Left colon (tissue), 2 donors: ENCODE measurements around the gene NQO2. TPM values are rescaled to one million over a fixed set of nuclear protein-coding genes. Genes with fewer than 3 reads are reported as not detected.
"Not testable (repeated sequence)": the region's sequence is repeated elsewhere in the genome, so short reads cannot be mapped to it uniquely, and the experiment has no call there.

Source experiments
- ATAC-seq: fragments of 200-7000 bp; cut with Tn5 transposase; one replicate; pipeline ENCODE4 v1.9.1; 2020; ENCODE audit warnings: mild to moderate bottlenecking, moderate library complexity
- DNase-seq, 2 donors: peaks; one replicate each; pipeline ENCODE4 v3.0.0-alpha.2; 2020
- intact Hi-C, 2 donors: fragments of 100-400 bp; cut with DNase I in 1 of 2; cut with micrococcal nuclease in 1 of 2; formaldehyde crosslinking; loops; one replicate each; pipeline versions ENCODE4 v1.11.2 to v1.14.0; 2022; cut with DNase I, micrococcal nuclease
- total RNA-seq, 2 donors: library from RNA; stranded (reverse); fragmentation: NEBNext Ultra II Directional; extraction: Animal tissue kit (Norgen Biotek cat#: 25700); gene quantifications; one replicate each; pipeline ENCODE4 v1.2.1, GENCODE V29; 2021
- donor health status: DM: no; HTN: no; CAD: no.
- donor health status: DM: yes; HTN: yes; CAD: no.

The NQO2 gene
- total RNA-seq, 2 donors from 2014 or later, result 10.0 to 12.2 TPM

- ATAC-seq (no peak), DNase-seq (no peak)
- intact Hi-C loops, result no loop called here
Measured at GRCh38 chr6:3005874-3006273, 6.2 kb downstream of the NQO2 start.

GRCh38 chr6:3006476-3006875 is 6.8 kb downstream of the NQO2 start:
- ATAC-seq (no peak), DNase-seq (no peak)
- intact Hi-C loops, result no loop called here

DNA sequence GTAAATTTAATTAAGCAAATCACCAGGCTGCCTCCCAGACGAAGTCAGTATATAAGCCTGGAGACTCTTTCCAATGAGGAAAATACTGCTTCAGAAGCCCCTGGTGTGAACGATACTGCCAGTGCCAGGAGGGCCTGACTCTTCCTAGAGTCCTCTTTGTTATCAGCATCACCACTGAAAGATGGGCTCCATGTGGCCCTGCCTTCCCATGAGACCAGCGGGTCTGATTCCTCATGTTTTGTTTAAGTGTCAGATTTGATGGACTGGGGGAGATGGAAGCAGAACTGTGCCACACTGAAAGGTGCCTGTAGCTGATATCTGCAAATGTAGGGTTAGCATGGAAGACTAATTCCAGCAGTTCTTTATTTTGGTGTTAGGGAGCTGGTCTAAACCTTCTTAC is 7.9 kb downstream of the NQO2 start:
- ATAC-seq (no peak), DNase-seq (no peak)
- intact Hi-C loops, result no loop called here

DNA sequence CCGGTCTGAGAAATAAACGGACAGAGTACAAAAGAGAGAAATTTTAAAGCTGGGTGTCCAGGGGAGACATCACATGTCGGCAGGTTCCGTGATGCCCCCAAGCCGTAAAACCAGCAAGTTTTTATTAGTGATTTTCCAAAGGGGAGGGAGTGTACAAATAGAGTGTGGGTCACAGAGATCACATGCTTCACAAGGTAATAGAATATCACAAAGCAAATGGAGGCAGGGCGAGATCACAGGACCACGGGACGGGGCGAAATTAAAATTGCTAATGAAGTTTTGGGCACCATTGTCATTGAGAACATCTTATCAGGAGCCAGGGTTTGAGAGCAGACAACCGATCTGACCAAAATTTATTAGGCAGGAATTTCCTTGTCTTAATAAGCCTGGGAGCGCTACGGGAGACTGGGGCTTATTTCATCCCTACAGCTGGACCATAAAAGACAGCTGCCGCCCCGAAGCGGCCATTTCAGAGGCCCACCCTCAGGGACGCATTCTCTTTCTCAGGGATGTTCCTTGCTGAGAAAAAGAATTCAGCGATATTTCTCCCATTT is 9.1 kb downstream of the NQO2 start:
- intact Hi-C loops, ATAC-seq, DNase-seq: not testable (repeated sequence)

GRCh38 chr6:3009930-3010329 is 10.2 kb downstream of the NQO2 start:
- DNase-seq (no peak), ATAC-seq (peak; percentile 83)
- intact Hi-C loops, result loop anchor here in 1 of 2 donors (5.0 kb wide), 1 partner anchor 37 kb away; no protein-coding TSS in a partner anchor

DNA sequence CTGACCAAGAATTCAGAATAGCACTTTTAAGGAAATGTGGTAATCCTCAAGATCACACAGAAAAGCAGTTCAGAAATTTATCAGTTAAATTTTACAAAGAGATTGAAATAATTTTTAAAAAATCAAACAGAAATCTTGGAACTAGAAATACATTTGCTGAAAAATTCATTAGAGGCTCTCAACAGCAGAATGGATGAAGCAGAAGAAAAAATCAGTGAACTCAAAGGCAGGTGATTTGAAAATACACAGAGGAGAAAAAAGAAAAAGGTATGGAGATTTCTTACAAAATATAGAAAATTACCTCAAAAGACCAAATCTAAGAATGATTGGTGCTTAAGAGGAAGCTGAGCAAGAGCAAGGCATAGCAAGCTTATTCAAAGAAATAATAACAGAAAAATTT is 11.5 kb downstream of the NQO2 start:
- intact Hi-C loops, result loop anchor here in 1 of 2 donors (5.0 kb wide), 1 partner anchor 36 kb away; no protein-coding TSS in a partner anchor
- no peak for DNase-seq
- ATAC-seq, result no peak

- DNase-seq (no peak), ATAC-seq (no peak)
- intact Hi-C loops, result loop anchor here in 1 of 2 donors (5.0 kb wide), 1 partner anchor 36 kb away; no protein-coding TSS in a partner anchor
Measured at GRCh38 chr6:3011592-3011991, 11.9 kb downstream of the NQO2 start.

DNA sequence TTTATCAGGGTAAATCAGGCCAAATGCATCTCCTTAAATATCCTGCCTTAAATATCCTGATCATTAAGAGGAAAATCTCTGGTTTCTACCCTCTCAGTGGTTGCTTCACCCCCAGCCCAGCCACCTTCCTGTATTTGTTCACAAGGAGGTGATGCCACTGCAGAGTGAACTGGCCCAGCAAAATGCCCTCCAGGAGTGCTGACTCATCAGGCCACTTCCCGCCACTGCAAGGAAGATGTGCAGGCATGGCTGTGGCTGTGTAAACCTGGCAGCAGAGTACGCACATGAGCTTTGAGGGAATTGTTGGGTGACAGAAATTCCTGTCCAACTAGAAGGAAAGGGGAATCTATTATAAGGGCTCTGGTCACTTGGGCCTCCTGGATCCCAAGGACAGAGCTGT is 13.8 kb downstream of the NQO2 start:
- intact Hi-C loops, result loop anchor here in 1 of 2 donors (5.0 kb wide), 1 partner anchor 34 kb away; no protein-coding TSS in a partner anchor
- DNase-seq (no peak), ATAC-seq (peak; percentile 44)

DNA sequence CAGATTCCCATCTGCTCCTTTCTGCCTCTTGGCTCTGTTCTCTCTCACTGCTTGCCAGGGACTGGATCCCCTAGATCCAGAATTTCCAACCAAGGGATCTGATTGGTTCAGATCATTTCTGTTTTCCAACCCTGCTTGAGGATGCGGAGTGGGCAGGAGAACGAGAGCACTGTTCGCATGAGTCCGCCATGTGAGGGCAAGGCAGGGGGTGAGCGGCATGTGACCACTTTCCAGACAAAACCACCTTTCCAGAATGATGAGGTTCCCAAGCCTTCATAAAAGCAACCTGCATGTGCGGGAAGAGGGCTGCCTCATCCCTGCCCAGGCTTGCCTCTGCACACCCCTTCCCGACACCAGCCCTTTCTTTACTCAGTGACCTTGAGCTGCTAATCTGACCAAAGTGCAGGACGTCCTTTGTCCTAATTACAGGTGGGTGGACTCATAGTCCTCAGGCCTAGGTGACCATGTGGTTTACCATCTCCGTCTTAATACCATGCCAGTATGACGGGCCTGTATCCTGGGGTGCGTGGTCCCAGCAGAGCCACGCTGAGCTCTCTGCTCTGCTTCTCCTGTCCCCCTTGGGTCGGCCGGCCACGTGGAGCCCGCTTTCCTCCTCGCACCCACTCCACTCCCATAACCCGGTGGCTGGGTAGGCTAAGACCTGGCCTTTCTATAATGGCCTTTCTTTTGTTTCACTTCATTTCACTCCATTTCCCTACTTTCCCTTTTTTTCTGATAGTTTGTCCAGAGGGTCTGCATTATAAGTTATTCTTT is 14.4 kb downstream of the NQO2 start:
- intact Hi-C loops, result loop anchor here in 1 of 2 donors (5.0 kb wide), 1 partner anchor 33 kb away; no protein-coding TSS in a partner anchor
- ATAC-seq (no peak), DNase-seq (no peak)

- DNase-seq, result no peak
- ATAC-seq, result no peak
Measured at GRCh38 chr6:3014675-3015066, 15.0 kb downstream of the NQO2 start.

DNA sequence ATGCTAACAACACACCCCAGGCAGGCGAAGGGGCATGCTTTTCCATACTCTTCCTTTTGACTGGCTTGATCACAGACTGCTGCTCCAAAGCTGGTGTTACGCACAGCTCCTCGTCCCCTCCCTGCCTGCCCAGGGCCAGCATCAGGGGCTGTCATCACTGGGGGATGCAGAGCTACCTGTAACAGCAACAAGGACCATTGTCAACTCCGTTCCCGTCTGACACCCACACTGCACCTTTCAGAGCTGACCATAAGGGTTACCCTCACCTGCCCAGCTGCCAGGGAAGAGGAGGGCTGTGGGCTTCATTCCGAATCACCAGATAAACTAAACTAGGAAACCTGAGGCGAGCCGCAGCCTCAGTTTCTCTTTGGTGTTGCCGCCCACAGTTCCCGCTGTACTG is 15.4 kb downstream of the NQO2 start:
- DNase-seq, result no peak
- intact Hi-C loops, result no loop called here
- ATAC-seq, result no peak

More at GRCh38 chr6:3014675-3015066, 15.0 kb downstream of the NQO2 start:
- intact Hi-C loops, result loop anchor here in 1 of 2 donors (5.0 kb wide), 1 partner anchor 33 kb away; no protein-coding TSS in a partner anchor

- ATAC-seq, result no peak
- intact Hi-C loops, result no loop called here
- no peak for DNase-seq
Measured at GRCh38 chr6:3016473-3017280, 17.0 kb downstream of the NQO2 start.

DNA sequence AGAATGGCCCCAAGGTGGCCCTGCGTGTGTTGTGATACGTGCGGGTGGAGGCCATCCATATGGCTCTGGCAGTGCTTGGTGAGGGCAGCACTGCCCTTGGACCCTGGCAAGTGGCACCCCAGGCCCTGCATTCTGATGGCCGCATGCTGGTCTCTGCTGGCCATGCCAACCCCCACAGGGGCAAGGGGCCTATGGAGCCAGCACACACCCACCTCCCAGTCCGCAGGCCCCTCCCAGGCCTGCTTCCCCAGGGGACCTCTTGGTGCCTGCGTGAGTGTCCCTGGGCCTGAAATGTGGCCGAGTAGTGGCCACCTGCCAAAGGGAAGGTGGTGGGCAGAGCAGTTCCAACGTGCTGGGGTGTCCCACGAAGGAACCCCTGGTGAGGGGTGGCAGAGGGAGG is 17.6 kb downstream of the NQO2 start:
- intact Hi-C loops, result no loop called here
- DNase-seq (no peak), ATAC-seq (no peak)

DNA sequence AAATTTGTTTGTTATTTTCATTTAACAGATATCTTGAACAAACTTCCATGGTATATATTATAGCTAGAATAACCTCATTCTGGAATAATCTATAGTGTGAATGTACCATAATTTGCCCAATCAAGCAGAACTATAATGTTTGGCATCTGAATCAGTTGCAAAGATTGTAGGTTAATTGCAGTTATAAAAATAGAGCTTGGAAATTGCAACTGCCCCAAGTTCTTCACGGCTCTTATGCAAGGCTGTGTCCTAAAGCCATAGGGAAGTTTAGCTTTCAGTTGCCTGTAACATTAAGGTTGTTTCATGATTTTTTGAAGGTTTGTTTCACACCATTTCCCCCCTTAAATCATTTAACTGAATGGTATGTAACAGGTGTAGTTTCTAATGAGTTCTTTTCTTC is 19.4 kb downstream of the NQO2 start:
- ATAC-seq, result peak; percentile 59
- DNase-seq, result no peak
- intact Hi-C loops, result no loop called here

DNA sequence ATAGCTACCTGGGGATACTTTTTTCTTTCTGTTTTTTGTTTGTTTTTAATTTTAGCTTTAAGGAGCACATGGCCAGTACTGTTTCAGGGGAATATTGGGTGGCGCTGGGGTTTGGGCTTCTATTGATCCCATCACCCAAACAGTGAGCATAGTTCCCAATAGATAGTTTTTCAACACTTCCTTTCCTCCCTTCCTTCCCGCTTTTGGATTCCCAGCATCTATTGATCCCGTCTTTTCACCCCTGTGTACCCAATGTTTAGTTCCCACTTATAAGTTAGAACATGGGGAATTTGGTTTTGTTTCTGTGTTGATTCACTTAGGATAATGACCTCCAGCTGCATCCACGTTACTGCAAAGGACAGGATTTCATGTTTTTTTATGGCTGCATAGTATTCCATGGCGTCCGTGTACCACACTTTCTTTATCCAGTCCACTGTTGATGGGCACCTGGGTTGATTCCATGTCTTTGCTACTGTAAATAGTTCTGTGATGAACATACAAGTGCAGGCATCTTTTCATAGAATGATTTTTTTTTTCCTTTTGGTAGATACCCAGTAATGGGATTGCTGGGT is 20.1 kb downstream of the NQO2 start:
- no peak for ATAC-seq

DNA sequence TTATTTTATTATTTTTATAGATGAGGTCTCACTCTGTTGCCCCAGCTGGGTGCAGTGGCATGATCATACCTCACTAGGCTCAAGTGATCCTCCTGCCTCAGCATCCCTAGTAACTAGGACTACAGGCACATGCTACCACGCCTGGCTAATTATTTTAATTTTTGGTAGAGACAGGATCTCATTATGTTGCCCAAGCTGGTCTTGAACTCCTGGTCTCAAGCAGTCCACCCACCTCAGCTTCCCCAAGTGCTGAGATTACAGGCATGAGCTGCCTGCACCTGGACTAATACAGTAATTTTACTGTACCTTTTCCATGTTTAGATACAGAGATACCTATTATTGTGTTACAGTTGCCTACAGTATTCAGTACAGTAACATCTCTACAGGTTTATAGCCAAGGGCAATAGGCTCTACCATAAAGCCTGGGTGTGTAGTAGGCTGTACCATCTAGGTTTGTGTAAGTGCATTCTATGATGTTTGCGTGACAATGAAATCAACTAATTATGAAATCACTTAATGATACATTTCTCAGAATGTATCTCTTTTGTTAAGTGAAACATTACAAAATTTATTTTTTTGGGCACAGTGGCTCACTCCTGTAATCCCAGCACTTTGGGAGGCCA is 21.4 kb downstream of the NQO2 start:
- peak; percentile 51 for ATAC-seq
- intact Hi-C loops, DNase-seq: not testable (repeated sequence)

More for the DNA sequence above, 20.1 kb downstream of the NQO2 start:
- intact Hi-C loops, result no loop called here
- DNase-seq, result no peak

DNA sequence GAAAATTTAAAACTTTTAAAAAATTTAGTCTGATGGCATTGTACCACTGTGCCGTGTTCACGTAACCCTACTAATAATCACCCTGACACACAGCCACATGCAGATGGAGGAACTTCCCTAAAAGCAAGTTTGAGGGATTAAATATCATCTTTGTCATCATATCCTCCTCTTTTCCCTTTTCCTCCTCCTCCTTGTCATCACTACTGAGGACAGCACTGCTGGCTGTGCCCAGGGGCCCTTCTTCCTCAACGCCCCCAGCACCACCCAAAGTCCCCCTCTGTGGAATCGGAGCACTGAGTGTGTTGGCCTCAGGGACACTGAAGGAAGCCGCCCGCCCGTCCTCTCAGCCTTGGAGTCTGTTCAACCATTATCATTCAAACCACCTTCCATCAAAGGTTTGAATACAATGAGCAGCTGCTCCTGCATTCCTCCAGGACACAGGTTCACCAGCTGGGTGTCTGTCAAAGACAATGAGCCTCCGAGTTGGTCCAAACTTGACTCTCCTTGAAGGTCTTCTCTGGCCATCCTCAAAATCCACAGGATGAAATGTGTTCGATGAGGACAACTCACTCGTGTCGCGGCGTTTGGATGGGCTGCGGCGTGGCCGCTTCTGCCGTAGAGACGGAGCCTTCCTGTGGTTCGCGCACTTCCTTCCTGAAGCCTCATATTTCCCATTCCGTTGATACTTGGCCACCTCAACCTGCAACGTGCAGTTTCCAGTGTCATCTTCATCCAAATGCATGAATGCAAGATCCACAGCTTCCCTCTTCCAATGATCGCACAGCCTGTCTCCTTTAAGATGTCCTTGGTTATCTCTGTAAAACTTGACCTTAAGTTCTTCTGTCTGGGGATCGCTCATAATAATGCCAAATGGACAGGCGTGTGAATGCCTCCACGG is 23.3 kb downstream of the NQO2 start:
- intact Hi-C loops, result no loop called here
- DNase-seq (peak in 1 of 2 donors; percentile 45), ATAC-seq (peak; percentile 23)
